GM10248 (cell line): ENCODE measurements around the gene DOC2B.
"Not testable (repeated sequence)": the region's sequence is repeated elsewhere in the genome, so short reads cannot be mapped to it uniquely, and the experiment has no call there.

Experiments used
- CTCF ChIA-PET: fragments of 300-600 bp; sonication (Branson Sonifier 250); formaldehyde crosslinking; extraction: SDS; loops from one replicate; lab custom pipeline; 2021; ENCODE audit warnings: antibody characterized with exemption; lab: Yijun Ruan, JAX
- POLR2A ChIA-PET: fragments of 350-650 bp; sonication (Branson Sonifier 250); formaldehyde crosslinking; extraction: SDS; loops from one replicate; lab custom pipeline; 2020; ENCODE audit warnings: antibody characterized with exemption; lab: Yijun Ruan, JAX
- DNase-seq: peaks from one replicate; pipeline ENCODE4 v3.0.0; 2012; ENCODE audit errors: extremely low spot score
- TF ChIP-seq, protein P1 (sequence below): IDR thresholded peaks from 2 replicates; pipeline ENCODE4 v1.5.1; 2012; ENCODE audit warnings: mild to moderate bottlenecking, low read depth; ENCODE audit errors: extremely low read depth, missing control alignments, control extremely low read depth

Gene DOC2B

DNA sequence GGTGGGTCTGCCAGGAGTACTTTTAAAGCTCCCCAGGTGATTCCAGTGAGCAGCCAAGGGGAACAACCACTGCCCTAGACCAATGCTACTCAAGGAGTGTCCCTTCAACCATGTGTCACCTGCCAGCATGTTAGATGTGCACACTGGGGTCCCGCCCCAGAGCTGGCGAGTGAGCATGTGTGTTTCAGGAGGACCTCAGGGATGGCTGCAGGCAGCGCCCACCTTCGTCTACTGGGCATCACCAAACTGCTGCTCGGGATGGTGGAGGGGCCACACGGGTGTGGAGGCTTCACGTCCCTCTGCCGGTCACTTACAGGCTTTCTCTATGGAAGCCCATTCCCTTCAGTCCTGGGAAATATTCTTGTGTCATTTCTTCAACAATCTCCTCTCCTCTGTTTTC lies 29.0 kb upstream of the DOC2B start:
- TF ChIP-seq, protein P1, sequence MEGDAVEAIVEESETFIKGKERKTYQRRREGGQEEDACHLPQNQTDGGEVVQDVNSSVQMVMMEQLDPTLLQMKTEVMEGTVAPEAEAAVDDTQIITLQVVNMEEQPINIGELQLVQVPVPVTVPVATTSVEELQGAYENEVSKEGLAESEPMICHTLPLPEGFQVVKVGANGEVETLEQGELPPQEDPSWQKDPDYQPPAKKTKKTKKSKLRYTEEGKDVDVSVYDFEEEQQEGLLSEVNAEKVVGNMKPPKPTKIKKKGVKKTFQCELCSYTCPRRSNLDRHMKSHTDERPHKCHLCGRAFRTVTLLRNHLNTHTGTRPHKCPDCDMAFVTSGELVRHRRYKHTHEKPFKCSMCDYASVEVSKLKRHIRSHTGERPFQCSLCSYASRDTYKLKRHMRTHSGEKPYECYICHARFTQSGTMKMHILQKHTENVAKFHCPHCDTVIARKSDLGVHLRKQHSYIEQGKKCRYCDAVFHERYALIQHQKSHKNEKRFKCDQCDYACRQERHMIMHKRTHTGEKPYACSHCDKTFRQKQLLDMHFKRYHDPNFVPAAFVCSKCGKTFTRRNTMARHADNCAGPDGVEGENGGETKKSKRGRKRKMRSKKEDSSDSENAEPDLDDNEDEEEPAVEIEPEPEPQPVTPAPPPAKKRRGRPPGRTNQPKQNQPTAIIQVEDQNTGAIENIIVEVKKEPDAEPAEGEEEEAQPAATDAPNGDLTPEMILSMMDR, result no peak
- ChIA-PET POLR2A (no interaction called here), CTCF (no interaction called here)
- DNase-seq, result no peak

DNA sequence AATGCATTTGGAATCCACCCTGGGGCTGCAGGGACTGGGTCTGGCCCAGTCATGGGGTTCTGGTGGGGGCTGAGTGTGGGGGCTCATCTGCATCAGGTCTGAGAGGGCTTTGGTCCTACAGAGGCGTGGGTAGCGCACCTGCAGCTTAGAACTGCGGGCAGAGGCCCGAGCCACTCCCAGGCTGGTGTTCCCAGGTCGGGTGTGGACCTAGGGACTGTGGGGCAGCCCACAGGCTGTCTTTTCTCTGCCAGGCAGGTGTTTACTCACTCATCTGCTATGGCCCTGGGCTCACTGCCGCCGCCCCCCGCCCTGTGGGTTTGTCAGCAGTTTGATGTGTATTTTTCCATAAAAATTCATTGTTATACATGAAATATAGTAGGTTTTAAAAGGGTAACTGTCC lies 27.0 kb upstream of the DOC2B start:
- TF ChIP-seq, protein P1, result no peak
- CTCF ChIA-PET, result no interaction called here
- POLR2A ChIA-PET, result no interaction called here
- no peak for DNase-seq

DNA sequence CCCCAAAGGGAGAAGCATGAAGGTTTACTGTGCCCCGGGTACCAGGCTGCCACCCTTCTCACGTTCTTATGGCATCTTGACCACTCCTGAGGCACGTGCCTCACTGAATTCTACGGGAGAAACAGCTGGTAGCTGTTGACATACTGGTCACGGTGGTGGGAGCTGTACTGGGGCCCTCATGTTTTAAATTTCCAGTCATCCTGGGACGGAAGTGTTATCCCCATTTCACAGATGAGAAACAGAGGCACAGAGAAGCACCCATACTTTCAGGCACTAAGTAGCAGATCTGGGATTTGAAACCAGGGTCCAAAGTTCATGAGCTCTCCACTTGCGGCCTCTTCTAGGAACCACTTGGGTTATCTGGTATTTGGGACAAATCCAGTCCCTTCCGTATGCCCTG lies 26.3 kb upstream of the DOC2B start:
- DNase-seq, result no peak
- TF ChIP-seq, protein P1, result no peak
- POLR2A ChIA-PET, result no interaction called here
- CTCF ChIA-PET, result no interaction called here

- DNase-seq, result no peak
- ChIA-PET CTCF (no interaction called here), POLR2A (no interaction called here)
- TF ChIP-seq, protein P1, result no peak
These were observed 25.6 kb upstream of the DOC2B start for GRCh38 chr17:206941-207560.

DNA sequence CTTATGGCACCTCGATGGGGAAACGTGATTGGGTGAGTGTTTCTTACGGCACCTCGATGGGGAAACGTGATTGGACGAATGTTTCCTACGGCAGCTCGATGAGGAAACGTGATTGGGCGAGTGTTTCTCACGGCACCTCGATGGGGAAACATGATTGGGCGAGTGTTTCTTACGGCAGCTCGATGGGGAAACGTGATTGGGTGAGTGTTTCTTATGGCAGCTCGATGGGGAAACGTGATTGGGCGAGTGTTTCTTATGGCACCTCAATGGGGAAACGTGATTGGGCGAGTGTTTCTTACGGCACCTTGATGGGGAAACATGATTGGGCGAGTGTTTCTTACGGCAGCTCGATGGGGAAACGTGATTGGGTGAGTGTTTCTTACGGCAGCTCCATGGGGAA lies 25.0 kb upstream of the DOC2B start:
- CTCF ChIA-PET, result interaction anchor here (0.9 kb wide), 1 partner anchor 12 kb away, joined by 3 read pairs; no protein-coding TSS in a partner anchor
- DNase-seq, POLR2A ChIA-PET: not testable (repeated sequence)

DNA sequence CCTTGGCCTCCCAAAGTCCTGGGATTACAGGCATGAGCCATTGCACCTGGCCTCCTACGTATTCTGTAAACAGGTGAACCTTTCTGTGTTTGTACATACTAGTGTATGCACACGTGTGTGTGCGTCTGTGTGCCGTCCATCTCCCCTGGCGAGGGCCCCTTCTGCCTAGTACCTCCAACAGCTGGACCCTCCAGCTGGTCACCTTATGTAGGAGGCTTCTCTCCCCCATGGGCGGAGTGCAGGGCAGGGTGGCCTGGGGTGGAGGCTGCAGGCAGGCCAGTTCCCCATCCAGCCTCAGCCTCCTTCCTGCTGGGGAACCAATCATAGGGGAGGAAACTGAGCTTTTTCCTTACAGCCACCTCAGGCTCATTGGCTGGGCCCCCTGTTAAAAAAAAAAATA lies 24.4 kb upstream of the DOC2B start:
- TF ChIP-seq, protein P1, result no peak
- ChIA-PET POLR2A (no interaction called here), CTCF (interaction anchor here (0.9 kb wide), 1 partner anchor 13 kb away, joined by 3 read pairs; no protein-coding TSS in a partner anchor)
- DNase-seq, result no peak

DNA sequence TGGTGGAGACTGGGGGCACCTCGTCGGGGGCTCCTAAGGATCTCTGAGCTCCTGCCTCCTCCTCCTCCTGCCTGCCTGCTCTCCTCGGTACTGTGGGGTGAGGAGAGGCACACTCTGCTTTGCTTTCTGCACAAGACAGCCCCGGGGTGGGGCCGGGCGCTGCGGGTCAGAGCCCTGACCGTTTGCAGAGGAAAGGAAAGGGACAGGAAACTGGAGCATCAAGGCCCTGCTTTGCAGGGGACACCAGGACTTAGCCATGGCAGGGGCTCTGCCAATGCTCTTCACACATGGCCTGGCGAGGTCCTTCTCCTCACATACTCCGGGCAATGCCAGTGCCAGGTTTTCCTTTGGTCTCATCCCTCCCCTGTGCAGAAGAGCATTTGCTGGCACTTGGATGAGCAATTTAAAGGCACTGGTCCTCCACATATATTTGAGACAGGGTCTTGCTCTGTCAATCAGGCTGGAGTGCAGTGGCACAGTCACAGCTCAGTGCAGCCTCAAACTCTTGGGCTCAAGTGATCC lies 23.8 kb upstream of the DOC2B start:
- CTCF ChIA-PET, result interaction anchor here (0.9 kb wide), 1 partner anchor 13 kb away, joined by 3 read pairs; no protein-coding TSS in a partner anchor
- DNase-seq, result no peak
- TF ChIP-seq, protein P1, result no peak
- POLR2A ChIA-PET, result no interaction called here
